OCI-LY7 (cell line): Measurements from ENCODE around the gene RSBN1L.
A peak's percentile ranks its signal among the peaks of the same experiment; 100 is the strongest.

Source experiments
- EZH2phosphoT487 ChIP-seq: fragments of 200-600 bp; sonication (generic); IDR thresholded peaks from 2 replicates; pipeline ENCODE4 v1.6.1; 2018; ENCODE audit warnings: low read depth, borderline replicate concordance, mild to moderate bottlenecking, mixed run types, antibody characterized with exemption, low read length, moderate library complexity, mixed read lengths
- TF ChIP-seq, protein P1 (sequence below): fragments of 200-600 bp; sonication (generic); conservative IDR thresholded peaks from 2 replicates; pipeline ENCODE4 v1.5.1; 2014; ENCODE audit warnings: mild to moderate bottlenecking, antibody characterized with exemption, low read length, moderate library complexity, mixed read lengths

GRCh38 chr7:77651575-77652162 lies 44.6 kb upstream of the RSBN1L start:
- TF ChIP-seq, protein P1, sequence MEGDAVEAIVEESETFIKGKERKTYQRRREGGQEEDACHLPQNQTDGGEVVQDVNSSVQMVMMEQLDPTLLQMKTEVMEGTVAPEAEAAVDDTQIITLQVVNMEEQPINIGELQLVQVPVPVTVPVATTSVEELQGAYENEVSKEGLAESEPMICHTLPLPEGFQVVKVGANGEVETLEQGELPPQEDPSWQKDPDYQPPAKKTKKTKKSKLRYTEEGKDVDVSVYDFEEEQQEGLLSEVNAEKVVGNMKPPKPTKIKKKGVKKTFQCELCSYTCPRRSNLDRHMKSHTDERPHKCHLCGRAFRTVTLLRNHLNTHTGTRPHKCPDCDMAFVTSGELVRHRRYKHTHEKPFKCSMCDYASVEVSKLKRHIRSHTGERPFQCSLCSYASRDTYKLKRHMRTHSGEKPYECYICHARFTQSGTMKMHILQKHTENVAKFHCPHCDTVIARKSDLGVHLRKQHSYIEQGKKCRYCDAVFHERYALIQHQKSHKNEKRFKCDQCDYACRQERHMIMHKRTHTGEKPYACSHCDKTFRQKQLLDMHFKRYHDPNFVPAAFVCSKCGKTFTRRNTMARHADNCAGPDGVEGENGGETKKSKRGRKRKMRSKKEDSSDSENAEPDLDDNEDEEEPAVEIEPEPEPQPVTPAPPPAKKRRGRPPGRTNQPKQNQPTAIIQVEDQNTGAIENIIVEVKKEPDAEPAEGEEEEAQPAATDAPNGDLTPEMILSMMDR: peak; percentile 93
- TF ChIP-seq EZH2phosphoT487: no peak
